HepG2 (cell line): ENCODE data around the gene TTC38. TPM values are rescaled to one million over a fixed set of nuclear protein-coding genes. Genes with fewer than 3 reads are reported as not detected.

Source experiments
- FOXJ3 ChIP-seq: sonication (generic); formaldehyde crosslinking; IDR thresholded peaks from 2 replicates; pipeline ENCODE4 v1.4.0; 2020; ENCODE audit warnings: missing genetic modification reagents, mild to moderate bottlenecking, borderline replicate concordance
- GABPB1 ChIP-seq: IDR thresholded peaks from 2 replicates; pipeline ENCODE4 v1.6.1; 2016; ENCODE audit warnings: mild to moderate bottlenecking, missing genetic modification reagents, moderate library complexity, missing compliant biosample characterization
- GTF2F1 ChIP-seq: fragments of 150-350 bp; IDR thresholded peaks from 2 replicates; pipeline ENCODE4 v1.6.1; 2014; ENCODE audit warnings: low read length
- HNF1B ChIP-seq: sonication (generic); formaldehyde crosslinking; IDR thresholded peaks from 2 replicates; pipeline ENCODE4 v1.5.1; 2020; ENCODE audit warnings: mild to moderate bottlenecking, moderate library complexity, missing genetic modification reagents
- NR1H2 ChIP-seq: sonication (generic); formaldehyde crosslinking; IDR thresholded peaks from 2 replicates; pipeline ENCODE4 v1.8.1; 2022; ENCODE audit warnings: low read depth, missing genetic modification reagents, borderline replicate concordance
- RFX5 ChIP-seq: IDR thresholded peaks from 2 replicates; pipeline ENCODE4 v1.6.1; 2011; ENCODE audit warnings: low read depth, low read length, improper control_type of control experiment
- SAP130 ChIP-seq: IDR thresholded peaks from 2 replicates; pipeline ENCODE4 v1.6.1; 2016; ENCODE audit warnings: low read depth
- ZBTB20 ChIP-seq: sonication (generic); formaldehyde crosslinking; IDR thresholded peaks from 2 replicates; pipeline ENCODE4 v1.8.1; 2023; ENCODE audit warnings: missing genetic modification reagents, low read depth, mild to moderate bottlenecking, borderline replicate concordance
- ZFP82 ChIP-seq: sonication (generic); formaldehyde crosslinking; IDR thresholded peaks from 2 replicates; pipeline ENCODE4 v1.5.1; 2020; ENCODE audit warnings: mild to moderate bottlenecking, missing genetic modification reagents, borderline replicate concordance
- ZNF33A ChIP-seq: sonication (generic); formaldehyde crosslinking; IDR thresholded peaks from 2 replicates; pipeline ENCODE4 v1.5.1; 2020; ENCODE audit warnings: missing genetic modification reagents, mild to moderate bottlenecking, moderate library complexity, borderline replicate concordance
- ZNF552 ChIP-seq: sonication (generic); formaldehyde crosslinking; IDR thresholded peaks from 2 replicates; pipeline ENCODE4 v1.9.0; 2022; ENCODE audit warnings: missing genetic modification reagents, mild to moderate bottlenecking, borderline replicate concordance
- ZZZ3 ChIP-seq: sonication (generic); formaldehyde crosslinking; IDR thresholded peaks from 2 replicates; pipeline ENCODE4 v1.4.0; 2020; ENCODE audit warnings: missing genetic modification reagents, mild to moderate bottlenecking, borderline replicate concordance
- polyA plus RNA-seq, 8 experiments: library from polyadenylated mRNA; depleted of rRNA in 3 of 8; stranded (reverse) in 7 of 8; unstranded in 1 of 8; fragments of >200 nt; fragmentation: Illumina TruSeq in 4 of 8; extraction: Trizol in 4 of 8; gene quantifications; 2 replicates each; pipeline versions ENCODE4 v1.2.1 to v1.2.3, GENCODE V29; 2011 to 2016; ENCODE audit warnings: low read depth in 4 of 8, missing spikeins in 1 of 8, mixed read lengths in 1 of 8; ENCODE audit not compliant: insufficient read depth in 1 of 8
- total RNA-seq, 5 experiments: library from RNA; depleted of rRNA; stranded (reverse); fragments of >200 nt; fragmentation: Illumina TruSeq; extraction: Trizol; gene quantifications; 2 replicates each; pipeline ENCODE4 v1.2.3, GENCODE V29; 2016; ENCODE audit warnings: low read depth in 1 of 5
- TF ChIP-seq, protein P1 (sequence below): sonication (generic); formaldehyde crosslinking; IDR thresholded peaks from 2 replicates; pipeline ENCODE4 v1.5.1; 2020; ENCODE audit warnings: mild to moderate bottlenecking, missing genetic modification reagents, moderate library complexity
- TF ChIP-seq, protein P2 (sequence below): sonication (generic); formaldehyde crosslinking; IDR thresholded peaks from 2 replicates; pipeline ENCODE4 v1.5.0; 2020; ENCODE audit warnings: missing genetic modification reagents, mild to moderate bottlenecking, borderline replicate concordance
- TF ChIP-seq, protein P3 (sequence below): sonication (generic); formaldehyde crosslinking; IDR thresholded peaks from 2 replicates; pipeline ENCODE4 v1.4.0; 2020; ENCODE audit warnings: missing genetic modification reagents, borderline replicate concordance
- TF ChIP-seq, protein P4 (sequence below), 2 experiments: sonication (generic) in 1 of 2; formaldehyde crosslinking in 1 of 2; IDR thresholded peaks; 2 replicates each; pipeline versions ENCODE4 v1.4.0 to v1.6.1; 2018 to 2020; ENCODE audit warnings: missing genetic modification reagents in 2 of 2, borderline replicate concordance in 1 of 2, low read depth in 1 of 2, mild to moderate bottlenecking in 1 of 2, missing biosample characterization in 1 of 2

Gene TTC38
- total and polyA plus RNA-seq, 2 of the 13 experiments (the other 11 are each of a cell fraction or from before 2014, with no cell fraction given) = 101 to 105 TPM

- TF ChIP-seq, protein P1, sequence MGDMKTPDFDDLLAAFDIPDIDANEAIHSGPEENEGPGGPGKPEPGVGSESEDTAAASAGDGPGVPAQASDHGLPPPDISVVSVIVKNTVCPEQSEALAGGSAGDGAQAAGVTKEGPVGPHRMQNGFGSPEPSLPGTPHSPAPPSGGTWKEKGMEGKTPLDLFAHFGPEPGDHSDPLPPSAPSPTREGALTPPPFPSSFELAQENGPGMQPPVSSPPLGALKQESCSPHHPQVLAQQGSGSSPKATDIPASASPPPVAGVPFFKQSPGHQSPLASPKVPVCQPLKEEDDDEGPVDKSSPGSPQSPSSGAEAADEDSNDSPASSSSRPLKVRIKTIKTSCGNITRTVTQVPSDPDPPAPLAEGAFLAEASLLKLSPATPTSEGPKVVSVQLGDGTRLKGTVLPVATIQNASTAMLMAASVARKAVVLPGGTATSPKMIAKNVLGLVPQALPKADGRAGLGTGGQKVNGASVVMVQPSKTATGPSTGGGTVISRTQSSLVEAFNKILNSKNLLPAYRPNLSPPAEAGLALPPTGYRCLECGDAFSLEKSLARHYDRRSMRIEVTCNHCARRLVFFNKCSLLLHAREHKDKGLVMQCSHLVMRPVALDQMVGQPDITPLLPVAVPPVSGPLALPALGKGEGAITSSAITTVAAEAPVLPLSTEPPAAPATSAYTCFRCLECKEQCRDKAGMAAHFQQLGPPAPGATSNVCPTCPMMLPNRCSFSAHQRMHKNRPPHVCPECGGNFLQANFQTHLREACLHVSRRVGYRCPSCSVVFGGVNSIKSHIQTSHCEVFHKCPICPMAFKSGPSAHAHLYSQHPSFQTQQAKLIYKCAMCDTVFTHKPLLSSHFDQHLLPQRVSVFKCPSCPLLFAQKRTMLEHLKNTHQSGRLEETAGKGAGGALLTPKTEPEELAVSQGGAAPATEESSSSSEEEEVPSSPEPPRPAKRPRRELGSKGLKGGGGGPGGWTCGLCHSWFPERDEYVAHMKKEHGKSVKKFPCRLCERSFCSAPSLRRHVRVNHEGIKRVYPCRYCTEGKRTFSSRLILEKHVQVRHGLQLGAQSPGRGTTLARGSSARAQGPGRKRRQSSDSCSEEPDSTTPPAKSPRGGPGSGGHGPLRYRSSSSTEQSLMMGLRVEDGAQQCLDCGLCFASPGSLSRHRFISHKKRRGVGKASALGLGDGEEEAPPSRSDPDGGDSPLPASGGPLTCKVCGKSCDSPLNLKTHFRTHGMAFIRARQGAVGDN (CRISPR knock-in tag) = peak; percentile 70
- TF ChIP-seq ZFP82 (CRISPR knock-in tag) = no peak
- TF ChIP-seq ZNF552 (CRISPR knock-in tag) = no peak
- TF ChIP-seq, protein P2, sequence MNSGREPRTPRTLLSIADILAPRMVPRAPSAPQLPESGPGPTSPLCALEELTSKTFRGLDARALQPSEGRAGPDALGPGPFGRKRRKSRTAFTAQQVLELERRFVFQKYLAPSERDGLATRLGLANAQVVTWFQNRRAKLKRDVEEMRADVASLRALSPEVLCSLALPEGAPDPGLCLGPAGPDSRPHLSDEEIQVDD (CRISPR knock-in tag) = no peak
- TF ChIP-seq, protein P3, sequence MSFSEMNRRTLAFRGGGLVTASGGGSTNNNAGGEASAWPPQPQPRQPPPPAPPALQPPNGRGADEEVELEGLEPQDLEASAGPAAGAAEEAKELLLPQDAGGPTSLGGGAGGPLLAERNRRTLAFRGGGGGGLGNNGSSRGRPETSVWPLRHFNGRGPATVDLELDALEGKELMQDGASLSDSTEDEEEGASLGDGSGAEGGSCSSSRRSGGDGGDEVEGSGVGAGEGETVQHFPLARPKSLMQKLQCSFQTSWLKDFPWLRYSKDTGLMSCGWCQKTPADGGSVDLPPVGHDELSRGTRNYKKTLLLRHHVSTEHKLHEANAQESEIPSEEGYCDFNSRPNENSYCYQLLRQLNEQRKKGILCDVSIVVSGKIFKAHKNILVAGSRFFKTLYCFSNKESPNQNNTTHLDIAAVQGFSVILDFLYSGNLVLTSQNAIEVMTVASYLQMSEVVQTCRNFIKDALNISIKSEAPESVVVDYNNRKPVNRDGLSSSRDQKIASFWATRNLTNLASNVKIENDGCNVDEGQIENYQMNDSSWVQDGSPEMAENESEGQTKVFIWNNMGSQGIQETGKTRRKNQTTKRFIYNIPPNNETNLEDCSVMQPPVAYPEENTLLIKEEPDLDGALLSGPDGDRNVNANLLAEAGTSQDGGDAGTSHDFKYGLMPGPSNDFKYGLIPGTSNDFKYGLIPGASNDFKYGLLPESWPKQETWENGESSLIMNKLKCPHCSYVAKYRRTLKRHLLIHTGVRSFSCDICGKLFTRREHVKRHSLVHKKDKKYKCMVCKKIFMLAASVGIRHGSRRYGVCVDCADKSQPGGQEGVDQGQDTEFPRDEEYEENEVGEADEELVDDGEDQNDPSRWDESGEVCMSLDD (CRISPR knock-in tag) = no peak
- no peak for TF ChIP-seq ZBTB20 (CRISPR knock-in tag)
- TF ChIP-seq SAP130 (CRISPR knock-in tag) = peak; percentile 82
- peak; percentile 11; the same call in 1 of the 2 replicates for TF ChIP-seq HNF1B (CRISPR knock-in tag)
- TF ChIP-seq FOXJ3 (CRISPR knock-in tag) = 0 out of 2 replicates have a peak, but pooled peaks have one; percentile 45
- TF ChIP-seq RFX5 = no peak
- TF ChIP-seq GTF2F1 = no peak
- TF ChIP-seq ZZZ3 (CRISPR knock-in tag) = peak; percentile 46; the same call in 1 of the 2 replicates
- TF ChIP-seq GABPB1 (CRISPR knock-in tag) = peak; percentile 76
- TF ChIP-seq NR1H2 (CRISPR knock-in tag) = no peak
- no peak for TF ChIP-seq ZNF33A
- TF ChIP-seq, protein P4, sequence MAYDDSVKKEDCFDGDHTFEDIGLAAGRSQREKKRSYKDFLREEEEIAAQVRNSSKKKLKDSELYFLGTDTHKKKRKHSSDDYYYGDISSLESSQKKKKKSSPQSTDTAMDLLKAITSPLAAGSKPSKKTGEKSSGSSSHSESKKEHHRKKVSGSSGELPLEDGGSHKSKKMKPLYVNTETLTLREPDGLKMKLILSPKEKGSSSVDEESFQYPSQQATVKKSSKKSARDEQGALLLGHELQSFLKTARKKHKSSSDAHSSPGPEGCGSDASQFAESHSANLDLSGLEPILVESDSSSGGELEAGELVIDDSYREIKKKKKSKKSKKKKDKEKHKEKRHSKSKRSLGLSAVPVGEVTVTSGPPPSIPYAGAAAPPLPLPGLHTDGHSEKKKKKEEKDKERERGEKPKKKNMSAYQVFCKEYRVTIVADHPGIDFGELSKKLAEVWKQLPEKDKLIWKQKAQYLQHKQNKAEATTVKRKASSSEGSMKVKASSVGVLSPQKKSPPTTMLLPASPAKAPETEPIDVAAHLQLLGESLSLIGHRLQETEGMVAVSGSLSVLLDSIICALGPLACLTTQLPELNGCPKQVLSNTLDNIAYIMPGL (CRISPR knock-in tag; IDR thresholded peaks at IDR 0.05; ENCODE audit: borderline replicate concordance in 1 of 2, low read depth in 1 of 2) = peak; percentile 57 to 61; a peak in 3 of 4 replicates
Observed at GRCh38 chr22:46267431-46268279, at the start of gene TTC38 (continued).
